Right lobe of liver (tissue), 4 donors: ENCODE measurements around the gene MAGEA9B.
"Not testable (repeated sequence)": the region's sequence is repeated elsewhere in the genome, so short reads cannot be mapped to it uniquely, and the experiment has no call there.

Experiments
- CTCF ChIP-seq, 4 donors: fragments of 200-600 bp in 3 of 4; fragments of 450-650 bp in 1 of 4; IDR thresholded peaks; one replicate each; pipeline versions ENCODE4 v1.5.1 to v1.8.0; 2016 to 2022; ENCODE audit warnings: antibody characterized with exemption in 4 of 4, mild to moderate bottlenecking in 2 of 4
- POLR2A ChIP-seq: fragments of 450-650 bp; IDR thresholded peaks from one replicate; pipeline ENCODE4 v1.6.1; 2017; ENCODE audit warnings: antibody characterized with exemption, mild to moderate bottlenecking
- donor health status: DM: no; HTN: no; CAD: no.
- donor health status: DM: no; HTN: no; CAD: no.
- donor health status: DM: no; HTN: yes; CAD: no.

- not testable (repeated sequence) for TF ChIP-seq CTCF (IDR thresholded peaks at IDR 0.05); POLR2A
Measured at GRCh38 chrX:149626829-149627228, 39.6 kb upstream of the MAGEA9B start.
